ENCODE measurements around the gene HTR3C.

DNA sequence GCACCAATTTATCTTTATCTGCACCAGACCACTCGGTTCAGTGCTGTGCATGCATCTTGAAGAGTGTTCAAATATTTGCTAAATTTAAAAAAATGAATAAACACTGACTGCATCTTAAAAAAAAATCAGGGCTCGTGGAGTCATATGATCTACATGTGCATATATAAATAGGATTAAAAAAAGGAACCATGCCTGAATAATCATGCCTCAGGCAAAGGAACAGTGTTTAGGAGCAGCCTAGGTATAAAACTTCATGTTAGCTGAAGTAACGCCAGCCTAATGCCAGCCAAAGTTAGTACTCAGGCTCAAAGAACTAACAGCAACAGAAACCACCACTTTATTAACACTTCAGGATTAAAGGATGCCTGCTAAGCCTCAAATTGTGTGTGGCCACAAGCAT is 44.7 kb upstream of the HTR3C start:
- TF ChIP-seq, protein P1, sequence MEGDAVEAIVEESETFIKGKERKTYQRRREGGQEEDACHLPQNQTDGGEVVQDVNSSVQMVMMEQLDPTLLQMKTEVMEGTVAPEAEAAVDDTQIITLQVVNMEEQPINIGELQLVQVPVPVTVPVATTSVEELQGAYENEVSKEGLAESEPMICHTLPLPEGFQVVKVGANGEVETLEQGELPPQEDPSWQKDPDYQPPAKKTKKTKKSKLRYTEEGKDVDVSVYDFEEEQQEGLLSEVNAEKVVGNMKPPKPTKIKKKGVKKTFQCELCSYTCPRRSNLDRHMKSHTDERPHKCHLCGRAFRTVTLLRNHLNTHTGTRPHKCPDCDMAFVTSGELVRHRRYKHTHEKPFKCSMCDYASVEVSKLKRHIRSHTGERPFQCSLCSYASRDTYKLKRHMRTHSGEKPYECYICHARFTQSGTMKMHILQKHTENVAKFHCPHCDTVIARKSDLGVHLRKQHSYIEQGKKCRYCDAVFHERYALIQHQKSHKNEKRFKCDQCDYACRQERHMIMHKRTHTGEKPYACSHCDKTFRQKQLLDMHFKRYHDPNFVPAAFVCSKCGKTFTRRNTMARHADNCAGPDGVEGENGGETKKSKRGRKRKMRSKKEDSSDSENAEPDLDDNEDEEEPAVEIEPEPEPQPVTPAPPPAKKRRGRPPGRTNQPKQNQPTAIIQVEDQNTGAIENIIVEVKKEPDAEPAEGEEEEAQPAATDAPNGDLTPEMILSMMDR (IDR thresholded peaks at IDR 0.05) = no peak
- no peak for TF ChIP-seq POLR2A (IDR thresholded peaks at IDR 0.05)

All from transverse colon (tissue), 3 donors.